HK-2 (cell line): ENCODE results near the gene CCDC170.
"Not testable (repeated sequence)": the region's sequence is repeated elsewhere in the genome, so short reads cannot be mapped to it uniquely, and the experiment has no call there.

Experiments used
- DNase-seq: peaks from one replicate; pipeline ENCODE4 v3.0.0-alpha.2; 2018; ENCODE audit not compliant: unreplicated experiment

CCDC170 gene

DNA sequence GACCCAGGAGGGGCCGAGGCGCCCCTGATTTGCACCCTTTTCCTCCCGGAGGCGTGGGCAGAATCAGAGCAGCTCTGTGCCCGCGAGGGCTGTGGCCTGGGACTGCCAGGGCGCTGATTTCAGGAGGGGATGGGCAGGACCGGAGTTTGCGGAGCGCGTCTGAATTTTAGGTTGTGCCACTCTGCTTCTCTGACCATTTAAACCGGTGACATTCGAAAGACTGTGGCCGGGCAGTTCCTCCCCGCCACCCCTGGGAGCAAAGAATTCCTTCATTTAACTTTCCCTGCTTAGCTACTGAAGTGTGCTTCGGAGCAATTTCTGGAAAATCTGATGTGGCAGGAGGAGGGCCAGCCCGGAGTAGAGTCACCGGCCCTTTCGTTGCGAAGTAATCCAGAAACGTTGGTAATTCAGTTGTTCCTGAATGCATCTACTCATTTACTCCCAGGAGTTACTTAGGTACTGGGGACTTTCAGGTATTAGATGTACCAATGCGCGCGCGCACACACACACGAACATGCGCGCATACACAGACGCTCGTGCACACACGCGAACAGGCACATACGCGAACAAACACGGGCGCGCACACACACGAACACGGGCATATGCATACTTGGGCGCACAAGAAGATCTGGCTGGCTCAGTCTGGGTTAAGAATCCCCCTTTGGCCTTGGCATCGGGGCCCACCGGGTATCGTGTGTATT, 568 bp downstream of the CCDC170 start:
- DNase-seq: no peak

DNA sequence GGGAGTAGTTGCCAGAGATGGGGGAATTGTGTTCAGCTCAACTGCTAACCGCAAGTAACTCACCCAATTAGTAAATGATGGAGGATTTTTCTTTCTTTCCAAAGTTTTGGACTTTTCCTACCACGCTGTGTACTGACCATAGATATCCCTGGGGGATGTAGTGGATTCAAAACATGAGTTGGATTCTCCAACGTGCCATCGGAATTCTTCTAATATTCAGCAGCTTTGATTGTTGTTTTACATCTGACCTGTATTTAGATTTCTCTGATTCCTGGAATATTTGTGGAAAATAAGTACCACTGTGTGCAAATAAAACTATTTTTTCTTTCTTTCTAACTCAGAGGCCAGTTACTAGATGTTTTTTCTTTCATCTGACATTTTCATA, 1.1 kb downstream of the CCDC170 start:
- no peak for DNase-seq

DNA sequence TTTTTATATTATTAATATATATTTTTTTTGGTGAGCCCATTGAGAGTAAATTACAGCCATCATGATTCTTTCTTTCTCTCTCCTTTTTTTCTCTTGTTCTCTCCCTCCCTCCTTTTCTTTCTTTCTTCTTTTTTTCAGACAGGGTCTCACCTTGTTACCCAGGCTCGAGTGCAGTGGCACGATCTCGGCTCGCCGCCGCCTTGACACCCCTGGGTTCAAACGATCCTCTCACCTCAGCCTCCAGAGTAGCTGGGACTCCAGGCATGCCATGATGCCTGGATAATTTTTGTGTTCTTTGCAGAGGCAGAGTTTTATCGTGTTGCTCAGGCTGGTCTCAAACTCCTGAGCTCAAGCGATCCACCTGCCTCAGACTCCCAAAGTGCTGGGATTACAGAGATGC, 1.6 kb downstream of the CCDC170 start:
- DNase-seq: no peak

DNA sequence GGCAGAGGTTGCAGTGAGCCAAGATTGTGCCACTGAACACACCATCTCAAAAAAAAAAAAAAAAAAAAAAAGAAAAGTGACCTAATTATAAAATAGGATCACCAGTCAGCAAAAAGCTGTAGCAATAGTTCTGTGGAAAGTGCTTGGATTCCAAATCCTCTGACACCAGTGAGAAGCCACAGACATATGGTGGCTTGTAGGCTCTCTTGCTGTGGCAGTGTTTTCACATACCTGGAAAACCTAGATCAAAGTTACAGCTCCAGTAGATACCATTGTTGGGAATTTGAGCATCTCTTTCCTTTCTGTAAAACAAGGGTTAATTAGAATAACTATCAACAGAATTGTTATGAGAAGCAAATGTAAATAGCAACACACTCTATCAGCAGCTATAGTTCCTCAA, 4.1 kb downstream of the CCDC170 start:
- DNase-seq: no peak

DNA sequence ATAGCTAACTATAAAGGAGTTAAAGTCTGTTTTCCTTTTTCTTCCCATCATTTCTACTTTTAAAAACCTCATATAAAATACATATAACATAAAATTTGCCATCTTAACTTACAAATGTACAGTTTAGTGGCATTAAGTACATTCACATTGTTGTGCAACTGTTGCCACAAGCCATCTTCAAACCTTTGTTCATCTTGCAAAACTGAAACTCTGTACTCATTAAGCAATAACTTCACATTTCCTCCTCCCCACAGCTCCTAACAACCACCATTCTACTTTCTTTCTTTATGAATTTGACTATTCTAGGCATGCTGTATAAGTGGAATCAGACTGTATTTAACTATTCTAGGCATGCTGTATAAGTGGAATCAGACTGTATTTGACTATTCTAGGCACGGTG, 4.5 kb downstream of the CCDC170 start:
- DNase-seq: no peak

DNA sequence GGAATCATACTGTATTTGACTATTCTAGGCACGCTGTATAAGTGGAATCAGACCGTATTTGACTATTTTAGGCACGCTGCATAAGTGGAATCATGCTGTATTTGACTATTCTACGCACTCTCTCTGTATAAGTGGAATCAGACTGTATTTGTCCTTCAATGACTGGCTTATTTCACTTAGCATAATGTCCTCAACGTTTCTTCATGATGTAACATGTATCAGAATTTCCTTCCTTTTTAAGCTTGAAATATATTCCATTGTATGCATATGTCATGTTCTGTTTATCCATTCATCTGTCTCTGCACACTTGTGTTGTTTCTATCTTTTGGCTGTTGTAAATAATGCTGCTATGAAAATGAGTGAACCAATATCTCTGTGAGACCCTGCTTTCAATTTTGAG, 5.7 kb downstream of the CCDC170 start:
- DNase-seq: no peak

DNA sequence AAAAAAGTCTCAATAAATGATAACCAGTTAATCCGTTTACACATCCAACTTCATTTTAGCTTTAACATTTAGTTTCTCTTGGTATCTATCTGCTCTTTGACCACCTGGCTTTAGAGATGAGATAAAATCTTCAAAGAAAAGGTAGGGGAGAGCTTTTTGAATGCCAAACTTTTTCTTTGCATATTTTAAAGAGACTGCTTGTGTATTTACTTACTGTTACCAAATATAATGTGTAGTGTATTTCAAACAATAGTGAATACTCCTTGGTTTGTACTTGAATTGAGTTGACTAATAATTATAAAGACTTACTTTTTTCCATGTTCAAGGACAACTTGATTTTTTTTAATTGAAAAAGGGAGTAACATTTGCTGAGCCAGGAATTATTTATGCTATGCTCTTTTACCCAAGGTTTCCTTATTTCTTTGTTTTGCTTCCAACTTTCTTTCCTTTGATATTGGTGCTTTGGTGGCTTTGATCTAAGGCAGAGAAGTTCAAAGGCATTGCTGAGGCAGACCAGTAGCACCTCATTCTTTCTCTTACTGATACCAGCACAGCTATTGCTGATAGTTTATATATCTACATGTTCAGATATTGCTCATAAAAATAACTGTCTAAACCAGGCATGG, 7.8 kb downstream of the CCDC170 start:
- DNase-seq: no peak

DNA sequence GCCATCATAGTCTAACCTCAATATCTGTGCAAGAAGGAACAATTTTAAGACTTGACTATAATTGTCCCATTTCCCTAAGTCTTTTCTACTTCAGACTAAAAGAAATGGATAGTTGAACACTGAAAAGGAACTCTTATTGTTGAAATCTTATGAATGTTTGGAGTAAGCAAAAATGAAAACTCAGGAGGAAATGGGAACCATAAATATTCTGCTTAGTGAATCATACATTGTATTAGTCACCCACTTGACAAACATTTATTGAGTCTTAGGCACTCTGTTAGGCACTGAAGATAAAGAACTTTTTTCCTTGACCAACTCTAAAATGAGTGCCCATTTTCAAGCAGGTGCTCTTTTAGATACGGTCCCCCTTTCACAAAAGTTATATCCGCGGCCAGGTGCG, 8.7 kb downstream of the CCDC170 start:
- no peak for DNase-seq

DNA sequence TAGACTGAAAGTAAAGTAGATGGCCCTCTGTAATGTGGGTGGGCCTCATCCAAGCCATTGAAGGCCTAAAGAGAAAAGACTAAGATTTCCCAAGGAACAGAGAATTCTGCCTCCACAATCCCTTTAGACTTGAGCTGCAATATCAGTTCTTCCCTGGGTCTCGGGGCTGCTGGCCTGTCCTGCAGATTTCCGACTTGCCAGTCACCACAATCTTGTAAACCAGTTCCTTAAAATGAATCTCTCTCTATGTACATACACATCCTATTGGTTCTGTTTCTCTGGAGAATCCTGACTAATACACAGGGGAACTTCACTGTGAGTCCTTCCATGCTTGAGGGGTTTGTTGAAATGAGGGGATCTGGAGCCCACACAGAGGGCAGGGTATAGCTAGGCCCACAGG, 12.9 kb downstream of the CCDC170 start:
- DNase-seq: no peak

DNA sequence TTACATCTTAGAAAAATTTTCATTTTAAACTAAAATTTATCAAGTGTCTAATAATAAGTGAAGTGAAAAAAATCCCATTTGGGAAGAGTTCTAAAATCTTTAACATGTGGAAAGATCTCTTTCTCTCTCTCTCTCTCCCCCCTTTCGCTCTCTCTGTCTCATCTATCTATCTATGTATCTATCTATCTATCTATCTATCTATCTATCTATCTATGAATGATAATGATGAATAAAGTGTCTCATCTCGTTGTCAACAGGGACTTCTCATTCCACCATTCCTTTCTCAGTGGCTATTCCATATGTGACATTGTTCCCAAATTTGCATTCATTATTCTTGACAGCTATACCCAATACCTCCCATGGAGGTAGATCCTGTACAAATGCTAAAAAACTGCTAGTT, 15.2 kb downstream of the CCDC170 start:
- no peak for DNase-seq

DNA sequence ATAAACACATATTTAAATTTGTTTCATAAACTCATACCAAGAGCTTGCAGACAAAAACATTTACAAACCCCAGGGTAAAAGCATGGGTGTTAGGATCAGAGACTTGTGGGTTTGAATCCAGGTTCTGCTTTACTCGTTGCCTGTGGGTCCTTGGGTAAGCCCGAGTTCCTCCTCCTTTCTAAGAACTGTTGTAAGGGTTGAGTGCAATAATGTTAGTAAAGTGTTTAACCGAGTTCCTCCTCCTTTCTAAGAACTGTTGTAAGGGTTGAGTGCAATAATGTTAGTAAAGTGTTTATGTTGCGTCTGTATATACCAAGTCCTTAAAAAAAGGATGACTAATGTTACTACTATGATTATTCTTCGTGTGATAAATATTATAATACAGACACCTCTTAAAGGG, 18.7 kb downstream of the CCDC170 start:
- DNase-seq: no peak

DNA sequence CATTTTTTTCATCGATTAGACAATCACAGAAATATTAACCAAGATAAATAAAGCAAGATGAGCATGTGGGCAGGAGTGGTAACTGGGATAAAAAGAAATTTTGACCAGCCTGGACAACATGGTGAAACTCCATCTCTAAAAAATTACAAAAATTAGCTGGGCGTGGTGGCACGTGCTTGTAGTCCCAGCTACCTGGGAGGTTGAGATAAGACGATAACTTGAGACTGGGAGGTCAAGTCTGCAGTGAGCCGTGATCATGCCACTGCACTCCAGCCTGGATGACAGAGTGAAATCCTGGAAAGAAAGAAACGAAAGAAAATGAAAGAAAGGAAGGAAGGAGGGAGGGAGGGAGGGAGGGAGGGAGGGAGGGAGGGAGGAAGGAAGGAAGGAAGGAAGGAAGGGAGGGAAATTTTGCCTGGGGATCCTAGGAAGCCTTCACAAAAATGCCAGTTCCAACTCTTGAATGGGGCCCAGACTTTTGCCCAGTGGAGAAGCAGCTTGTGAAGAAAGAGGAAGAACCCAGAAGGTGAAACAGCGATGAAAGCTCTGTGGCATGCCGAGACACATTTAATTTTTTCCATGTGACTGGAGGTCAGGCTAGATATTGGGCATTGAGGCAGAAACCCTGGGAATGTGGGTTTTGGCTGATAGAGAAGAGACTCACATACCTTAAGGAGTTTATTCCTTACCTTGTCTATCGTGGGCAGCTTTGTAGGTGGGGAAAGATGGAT, 20.3 kb downstream of the CCDC170 start:
- no peak for DNase-seq

DNA sequence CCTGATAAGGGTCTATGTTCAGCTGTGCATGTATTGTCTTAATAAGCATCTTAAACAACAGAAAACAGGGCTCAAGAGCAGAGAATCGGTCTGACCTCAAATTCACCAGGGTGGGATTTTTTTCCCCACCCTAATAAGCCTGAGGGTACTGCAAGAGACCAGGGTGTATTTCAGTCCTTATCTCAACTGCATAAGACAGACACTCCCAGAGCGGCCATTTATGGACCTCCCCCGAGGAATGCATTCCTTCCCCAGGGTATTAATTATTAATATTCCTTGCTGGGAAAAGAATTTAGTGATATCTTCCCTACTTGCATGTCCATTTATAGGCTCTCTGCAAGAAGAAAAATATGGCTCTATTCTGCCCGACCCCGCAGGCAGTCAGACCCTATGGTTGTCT, 25.2 kb downstream of the CCDC170 start:
- DNase-seq: not testable (repeated sequence)

DNA sequence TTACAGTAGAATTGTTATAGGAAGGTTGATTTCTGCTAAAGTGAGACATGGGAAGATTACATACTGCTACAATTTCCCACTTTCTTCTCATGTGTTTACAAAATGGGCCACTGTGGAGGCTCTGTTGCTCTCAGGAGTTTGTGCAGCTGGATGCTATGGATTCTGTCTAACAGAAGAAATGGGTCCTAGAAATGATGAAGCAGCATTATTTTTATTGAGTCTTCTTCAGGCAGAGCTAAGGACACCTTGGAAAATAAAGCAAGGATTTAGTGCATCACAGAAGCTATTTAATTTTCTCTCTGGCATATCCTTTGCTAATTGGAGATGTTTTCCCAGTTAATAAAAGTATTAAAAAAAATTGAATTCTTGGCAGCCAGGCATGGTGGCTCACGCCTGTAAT, 29.2 kb downstream of the CCDC170 start:
- no peak for DNase-seq

DNA sequence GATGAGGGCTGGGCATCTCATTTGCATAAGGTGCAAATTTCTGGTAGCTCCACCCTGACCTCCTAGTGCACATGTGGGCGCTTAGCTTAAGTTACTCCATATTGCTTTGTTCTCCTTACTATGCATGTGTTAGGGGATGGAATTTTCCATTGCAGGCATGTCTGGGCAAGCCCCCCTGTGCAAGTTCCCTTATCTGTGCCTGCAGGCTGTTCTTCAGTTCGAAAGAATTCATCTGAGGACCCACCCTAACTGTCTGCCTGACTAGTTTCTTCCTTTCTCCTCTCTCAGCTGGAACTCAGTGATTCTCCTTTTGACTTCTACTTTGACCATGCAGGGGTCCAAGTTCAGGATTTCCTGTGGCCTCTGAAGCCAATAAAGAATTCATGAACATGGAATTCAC, 30.2 kb downstream of the CCDC170 start:
- no peak for DNase-seq

DNA sequence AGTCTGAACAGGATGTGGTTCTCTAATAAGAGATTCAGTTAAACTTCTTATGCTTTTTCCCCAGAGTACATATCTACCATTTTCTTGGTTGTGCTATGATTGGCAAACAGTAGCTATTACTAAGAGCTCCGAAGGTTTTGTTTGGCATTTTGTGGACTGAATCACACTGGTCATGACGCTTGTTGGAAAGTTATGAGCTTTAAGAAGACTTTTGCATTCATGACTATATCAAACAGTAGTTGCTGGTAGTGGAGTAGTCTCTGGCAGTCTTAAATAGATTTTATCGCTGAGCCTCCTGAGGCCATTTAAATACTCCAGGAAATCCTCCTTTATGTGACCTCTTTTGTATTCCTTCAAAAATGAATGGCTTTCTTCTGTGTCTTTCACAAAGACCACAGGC, 40.8 kb downstream of the CCDC170 start:
- DNase-seq: no peak

DNA sequence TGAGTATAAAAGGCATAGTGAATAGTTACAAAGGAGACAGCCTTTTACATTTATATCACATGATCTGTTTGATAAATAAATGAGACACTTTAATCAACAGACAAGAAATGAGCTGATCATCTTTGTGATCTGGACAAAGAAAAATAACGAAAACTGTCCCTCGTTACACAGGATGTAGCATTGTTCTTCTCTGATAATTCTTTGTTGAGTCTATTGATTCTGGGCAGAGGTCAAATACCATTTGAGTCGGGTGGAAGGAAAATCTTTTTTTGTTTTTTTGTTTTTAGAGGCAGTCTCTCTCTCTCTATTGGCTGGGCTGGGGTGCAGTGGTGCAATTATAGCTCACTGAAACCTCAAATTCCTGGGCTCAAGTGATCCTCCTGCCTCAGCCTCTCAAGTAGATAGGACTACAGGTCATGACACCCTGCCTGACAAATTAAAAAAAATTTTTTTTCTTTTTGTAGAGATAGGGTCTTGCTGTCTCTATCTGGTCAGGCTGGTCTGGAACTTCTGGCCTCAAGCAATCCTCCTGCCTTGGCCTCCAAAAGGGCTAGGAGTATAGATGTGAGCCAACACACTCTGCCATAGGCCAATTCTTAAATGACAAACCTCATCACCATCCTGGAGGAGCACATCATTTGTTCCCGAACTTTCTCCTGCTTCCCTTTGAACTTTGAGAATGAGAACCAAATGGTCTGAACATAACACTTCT, 41.8 kb downstream of the CCDC170 start:
- no peak for DNase-seq

DNA sequence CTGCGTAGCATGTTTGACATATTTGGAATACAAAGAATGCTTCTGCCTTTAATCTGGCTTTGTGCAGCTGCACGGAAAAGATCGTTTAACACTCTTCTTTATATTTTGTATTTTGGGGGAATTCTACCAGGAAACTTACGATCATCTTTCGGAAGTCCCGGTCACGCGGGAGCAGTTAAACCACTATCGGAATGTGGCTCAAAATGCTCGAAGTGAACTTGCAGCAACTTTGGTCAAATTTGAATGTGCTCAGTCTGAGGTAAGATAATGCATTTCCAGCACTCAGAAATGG, 42.3 kb downstream of the CCDC170 start:
- DNase-seq: no peak

DNA sequence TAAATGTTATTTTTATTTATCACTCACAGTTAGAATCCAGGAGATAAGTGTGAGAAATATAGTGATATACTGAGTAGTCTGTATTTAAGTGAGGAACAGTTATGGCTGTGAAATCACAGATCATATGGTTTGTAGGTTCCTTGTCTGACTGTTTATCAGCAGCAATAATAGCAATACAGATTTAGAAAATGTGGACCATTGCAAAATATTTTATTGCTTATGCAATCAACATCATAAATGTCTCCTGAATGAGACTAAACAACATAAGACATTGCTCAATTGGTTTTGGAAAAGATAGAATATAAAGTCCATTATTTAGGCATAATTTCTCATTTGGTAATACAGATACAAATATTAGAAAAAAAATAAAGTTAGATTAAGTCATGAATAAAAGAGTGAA, 43.7 kb downstream of the CCDC170 start:
- DNase-seq: no peak

DNA sequence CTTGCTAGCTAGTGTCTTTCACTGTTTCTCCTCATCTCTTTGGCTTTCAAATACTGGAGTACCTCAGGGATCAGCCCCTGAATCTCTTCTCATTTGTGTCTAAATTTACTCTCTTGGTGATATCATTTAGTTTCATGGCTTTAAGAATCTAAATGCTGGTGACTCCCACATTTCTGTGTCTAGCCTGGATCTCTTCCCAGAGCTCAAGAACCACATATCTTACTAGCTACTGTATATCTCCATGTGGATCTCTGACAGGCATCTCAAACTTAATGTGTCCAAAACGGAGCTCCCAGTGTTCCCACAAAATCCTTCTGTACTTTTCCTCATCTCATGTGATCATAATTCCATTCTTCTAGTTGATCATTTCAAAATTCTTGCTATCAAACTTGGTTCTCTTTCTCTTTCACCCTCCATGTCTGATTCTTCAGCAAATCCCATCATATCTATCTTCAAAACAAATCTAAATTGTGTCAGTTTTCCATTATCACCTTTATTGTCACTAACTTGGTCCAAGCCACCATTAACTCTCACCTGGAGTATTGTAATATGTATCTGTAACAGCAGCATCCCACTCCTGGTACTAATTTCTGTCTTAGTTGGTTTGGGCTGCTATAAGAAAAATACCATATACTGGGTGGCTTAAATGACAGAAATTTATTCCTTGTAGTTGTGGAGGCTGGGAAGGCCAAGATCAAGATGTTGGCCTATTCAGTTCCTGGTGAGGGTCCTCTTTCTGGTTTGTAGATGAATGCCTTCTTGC, 45.9 kb downstream of the CCDC170 start:
- DNase-seq: no peak

DNA sequence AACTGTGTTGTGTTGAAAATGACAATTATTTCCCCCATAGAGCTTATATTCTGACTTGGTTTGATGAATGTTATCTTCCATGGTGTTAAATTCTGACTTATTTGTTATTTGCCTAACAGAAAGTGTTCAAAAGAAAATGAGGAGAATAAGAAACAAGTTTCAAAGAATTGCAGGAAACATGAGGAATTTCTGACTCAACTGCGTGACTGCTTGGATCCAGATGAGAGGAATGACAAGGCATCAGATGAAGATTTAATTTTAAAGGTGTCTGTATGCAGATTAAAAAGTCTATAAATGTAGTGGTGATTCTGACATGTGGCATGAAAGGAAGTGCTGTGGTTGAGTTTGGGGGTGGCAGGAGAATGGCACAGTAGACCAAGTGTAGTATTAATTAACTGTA, 50.6 kb downstream of the CCDC170 start:
- no peak for DNase-seq

DNA sequence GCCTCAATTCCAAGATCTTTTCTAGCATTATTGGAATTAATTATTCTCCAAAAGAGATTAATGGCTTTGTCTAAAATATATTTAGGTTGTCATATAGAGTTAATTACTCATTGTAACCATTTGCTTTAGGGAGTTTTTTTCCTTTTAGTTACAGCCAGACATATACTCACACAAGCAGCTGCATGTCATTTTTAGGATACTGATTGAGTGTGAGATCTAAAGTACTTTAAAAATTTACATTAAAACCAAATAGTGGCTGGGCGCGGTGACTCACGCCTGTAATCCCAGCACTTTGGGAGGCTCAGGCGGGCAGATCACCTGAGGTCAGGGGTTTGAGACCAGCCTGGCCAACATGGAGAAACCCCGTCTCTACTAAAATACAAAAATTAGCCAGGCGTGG, 51.1 kb downstream of the CCDC170 start:
- not testable (repeated sequence) for DNase-seq
